Body of pancreas (tissue), 4 donors: ENCODE results near the gene ASAP3.

Experiments used
- CTCF ChIP-seq, 7 experiments: fragments of 450-650 bp in 4 of 7; fragments of 200-600 bp in 3 of 7; sonication (generic) in 3 of 7; IDR thresholded peaks; one replicate each; pipeline ENCODE4 v1.5.1; 2016 to 2019; ENCODE audit warnings: antibody characterized with exemption in 7 of 7
- POLR2A ChIP-seq, 3 donors: fragments of 450-650 bp; IDR thresholded peaks; one replicate each; pipeline ENCODE4 v1.6.1; 2016; ENCODE audit warnings: antibody characterized with exemption in 3 of 3, mild to moderate bottlenecking in 2 of 3

GRCh38 chr1:23449958-23450357, 34.0 kb downstream of the ASAP3 start:
- TF ChIP-seq CTCF (IDR thresholded peaks at IDR 0.05) (no peak), POLR2A (IDR thresholded peaks at IDR 0.05) (no peak)
